HCT116 (cell line): Measurements from ENCODE around the gene BCAP31. TPM values are rescaled to one million over a fixed set of nuclear protein-coding genes. Genes with fewer than 3 reads are reported as not detected.
"Not testable (repeated sequence)": the region's sequence is repeated elsewhere in the genome, so short reads cannot be mapped to it uniquely, and the experiment has no call there.

Experiments
- ATAC-seq: fragments of 200-7000 bp; cut with Tn5 transposase; 2 replicates; pipeline ENCODE4 v1.9.1; 2020; ENCODE audit warnings: mild to moderate bottlenecking, moderate library complexity
- BruUV-seq: library from RNA; stranded (reverse); fragments of 400-500 nt; replicated peaks from 2 replicates; lab custom pipeline; 2021; lab: Mats Ljungman, UMichigan
- CTCF ChIA-PET: fragments of 300-600 bp; sonication (Branson Sonifier 250); formaldehyde crosslinking; loops from one replicate; lab custom pipeline; 2021; ENCODE audit warnings: antibody characterized with exemption; lab: Charles Lee
- POLR2A ChIA-PET: fragments of 300-600, 350-600 bp; sonication (Branson Sonifier 250); formaldehyde crosslinking; loops from one replicate; lab custom pipeline; 2021; ENCODE audit warnings: antibody characterized with exemption; lab: Charles Lee
- RAD21 ChIA-PET, 2 experiments: fragments of 300-600 bp; sonication (Branson Sonifier 250); formaldehyde crosslinking; loops; one replicate each; lab custom pipeline; 2023; ENCODE audit warnings: low total read pairs in 2 of 2; ENCODE audit not compliant: uncharacterized antibody in 2 of 2, unreplicated experiment in 2 of 2, low non-redundant PET in 1 of 2; lab: Charles Lee
- DNase-seq: peaks from one replicate; pipeline ENCODE4 v3.0.0-alpha.2; 2010; ENCODE audit warnings: low read depth, low spot score
- H2AFZ ChIP-seq: fragments of 200-600 bp; shearing (Covaris generic), sonication (generic); 2 replicates; pipeline ENCODE4 v1.6.1; 2017; ENCODE audit warnings: low read depth, mixed run types, mixed read lengths, antibody characterized with exemption, low read length; ENCODE audit not compliant: poor library complexity, severe bottlenecking
- H3K27ac ChIP-seq: 2 replicates; pipeline ENCODE4 v1.5.1; 2012; ENCODE audit warnings: low read depth, low read length
- H3K27me3 ChIP-seq: fragments of 200-600 bp; sonication (generic); 2 replicates; pipeline ENCODE4 v1.6.1; 2016; ENCODE audit warnings: mixed run types, low read length, mixed read lengths; ENCODE audit not compliant: insufficient read depth
- H3K36me3 ChIP-seq, 2 experiments: fragments of 200-500 bp in 1 of 2; fragments of 200-600 bp in 1 of 2; sonication (Bioruptor generic) in 1 of 2; sonication (generic) in 1 of 2; 2 replicates each; pipeline versions ENCODE4 v1.5.1 to v1.6.1; 2014 to 2016; ENCODE audit warnings: low read length in 2 of 2, inconsistent platforms in 1 of 2, mixed read lengths in 1 of 2, mixed run types in 1 of 2; ENCODE audit not compliant: insufficient read depth in 2 of 2, control insufficient read depth in 1 of 2
- H3K4me1 ChIP-seq, 2 experiments: fragments of 200-600 bp in 1 of 2; sonication (generic) in 1 of 2; 2 replicates each; pipeline versions ENCODE4 v1.5.1 to v1.6.1; 2012 to 2017; ENCODE audit warnings: low read length in 2 of 2, inconsistent platforms in 1 of 2, mild to moderate bottlenecking in 1 of 2, mixed read lengths in 1 of 2, mixed run types in 1 of 2, moderate library complexity in 1 of 2; ENCODE audit not compliant: insufficient read depth in 2 of 2, control insufficient read depth in 1 of 2
- H3K4me2 ChIP-seq: fragments of 200-600 bp; sonication (generic); 2 replicates; pipeline ENCODE4 v1.6.1; 2017; ENCODE audit warnings: mixed run types, low read length, mixed read lengths
- H3K4me3 ChIP-seq, 2 experiments: fragments of 200-600 bp in 1 of 2; sonication (generic) in 1 of 2; replicated peaks in 1 of 2; 2 replicates each; pipeline ENCODE4 v1.5.1; 2011 to 2016; ENCODE audit warnings: low read length in 2 of 2, control low read depth in 1 of 2, low read depth in 1 of 2, mild to moderate bottlenecking in 1 of 2, mixed read lengths in 1 of 2, mixed run types in 1 of 2
- H3K79me2 ChIP-seq: fragments of 200-600 bp; sonication (generic); 2 replicates; pipeline ENCODE4 v1.6.1; 2017; ENCODE audit warnings: mild to moderate bottlenecking, mixed run types, low read length, moderate library complexity, mixed read lengths; ENCODE audit not compliant: insufficient read depth
- H3K9ac ChIP-seq: fragments of 200-600 bp; sonication (generic); 2 replicates; pipeline ENCODE4 v1.6.1; 2016; ENCODE audit warnings: low read length, mixed read lengths
- H3K9me2 ChIP-seq: fragments of 200-600 bp; sonication (generic), shearing (Covaris generic); 2 replicates; pipeline ENCODE4 v1.6.1; 2017; ENCODE audit warnings: mixed run types, mild to moderate bottlenecking, moderate library complexity; ENCODE audit not compliant: insufficient read depth
- H3K9me3 ChIP-seq, 2 experiments: fragments of 200-500 bp in 1 of 2; fragments of 200-600 bp in 1 of 2; sonication (Bioruptor generic) in 1 of 2; sonication (generic) in 1 of 2; 2 replicates each; pipeline ENCODE4 v1.6.1; 2014 to 2017; ENCODE audit warnings: low read length in 2 of 2, mixed read lengths in 2 of 2, inconsistent platforms in 1 of 2, low read depth in 1 of 2, mild to moderate bottlenecking in 1 of 2, mixed run types in 1 of 2, moderate library complexity in 1 of 2; ENCODE audit not compliant: control insufficient read depth in 1 of 2, insufficient read depth in 1 of 2
- H4K20me1 ChIP-seq: fragments of 200-600 bp; sonication (generic), shearing (Covaris generic); 2 replicates; pipeline ENCODE4 v1.6.1; 2017; ENCODE audit warnings: mixed run types, mild to moderate bottlenecking, moderate library complexity; ENCODE audit not compliant: insufficient read depth
- CEBPB ChIP-seq: IDR thresholded peaks from 2 replicates; pipeline ENCODE4 v1.6.1; 2012; ENCODE audit warnings: low read depth
- CTCF ChIP-seq, 3 experiments: fragments of 200-600 bp in 1 of 3; sonication (generic) in 1 of 3; IDR thresholded peaks in 2 of 3; conservative IDR thresholded peaks in 1 of 3; 2 replicates each; pipeline ENCODE4 v1.5.1; 2012 to 2017; ENCODE audit warnings: low read depth in 2 of 3, low read length in 2 of 3, antibody characterized with exemption in 1 of 3, borderline replicate concordance in 1 of 3, control low read depth in 1 of 3, mild to moderate bottlenecking in 1 of 3, mixed read lengths in 1 of 3, mixed run types in 1 of 3, moderate library complexity in 1 of 3; ENCODE audit not compliant: insufficient read depth in 1 of 3
- EGR1 ChIP-seq: IDR thresholded peaks from 2 replicates; pipeline ENCODE4 v1.6.1; 2012; ENCODE audit warnings: low read depth
- EZH2 ChIP-seq: fragments of 200-600 bp; sonication (generic); IDR thresholded peaks from 2 replicates; pipeline ENCODE4 v1.6.1; 2017; ENCODE audit warnings: antibody characterized with exemption, mixed run types
- JUND ChIP-seq: IDR thresholded peaks from 2 replicates; pipeline ENCODE4 v1.6.1; 2012
- POLR2A ChIP-seq: IDR thresholded peaks from 2 replicates; pipeline ENCODE4 v1.7.0; 2011; ENCODE audit warnings: borderline replicate concordance; ENCODE audit not compliant: insufficient read depth, insufficient read length; ENCODE audit errors: extremely low read depth
- POLR2AphosphoS5 ChIP-seq: IDR thresholded peaks from 2 replicates; pipeline ENCODE4 v1.6.1; 2011; ENCODE audit warnings: mild to moderate bottlenecking, low read depth, low read length, moderate library complexity
- REST ChIP-seq: IDR thresholded peaks from 2 replicates; pipeline ENCODE4 v1.6.1; 2012; ENCODE audit warnings: low read depth
- SIN3A ChIP-seq: IDR thresholded peaks from 2 replicates; pipeline ENCODE4 v1.6.1; 2012; ENCODE audit warnings: low read depth
- SP1 ChIP-seq: IDR thresholded peaks from 2 replicates; pipeline ENCODE4 v1.6.1; 2012; ENCODE audit warnings: low read depth
- SRF ChIP-seq: IDR thresholded peaks from 2 replicates; pipeline ENCODE4 v1.6.1; 2012; ENCODE audit warnings: low read depth
- YY1 ChIP-seq: IDR thresholded peaks from 2 replicates; pipeline ENCODE4 v1.6.1; 2011; ENCODE audit warnings: low read length, low read depth, moderate library complexity, mild to moderate bottlenecking; ENCODE audit not compliant: insufficient replicate concordance; ENCODE audit errors: extremely low read depth
- ZFX ChIP-seq: fragments of 450-650 bp; IDR thresholded peaks from 2 replicates; pipeline ENCODE4 v1.6.1; 2017
- ZNF274 ChIP-seq: fragments of 200-500 bp; sonication (Bioruptor generic); IDR thresholded peaks from 2 replicates; pipeline ENCODE4 v1.6.1; 2014; ENCODE audit warnings: mild to moderate bottlenecking, low read depth, low read length, inconsistent platforms
- intact Hi-C: fragments of 100-400 bp; cut with micrococcal nuclease; formaldehyde crosslinking; loops from 2 replicates; pipeline ENCODE4 v1.10.0; 2022
- total RNA-seq: library from RNA; stranded (reverse); gene quantifications from one replicate; pipeline ENCODE4 v1.2.1, GENCODE V29; 2021; ENCODE audit not compliant: unreplicated experiment

The BCAP31 gene
- total RNA-seq, 1 experiment from 2014 or later = 185 TPM

GRCh38 chrX:153744210-153745066 lies 20.3 kb upstream of the BCAP31 start:
- no peak overlapping the region for H3K4me3 ChIP-seq
- TF ChIP-seq EGR1 (no peak), CEBPB (no peak), POLR2AphosphoS5 (no peak), EZH2 (no peak), ZFX (no peak), SP1 (no peak), JUND (no peak), SRF (no peak), REST (no peak), POLR2A (no peak), CTCF (IDR thresholded peaks at IDR 0.05 in 2 of 3, conservative IDR thresholded peaks at IDR 0.05 in 1 of 3; ENCODE audit: borderline replicate concordance in 1 of 3, insufficient read depth in 1 of 3, low read depth in 2 of 3, low read length in 2 of 3) (no peak), ZNF274 (no peak), YY1 (no peak), SIN3A (no peak)
- intact Hi-C loops = no loop called here

GRCh38 chrX:153743468-153744209 lies 19.5 kb upstream of the BCAP31 start:
- RAD21 ChIA-PET, intact Hi-C loops, H3K9me2 ChIP-seq, CTCF ChIA-PET, H3K27me3 ChIP-seq, POLR2A ChIA-PET, DNase-seq, H4K20me1 ChIP-seq, BruUV-seq, H3K36me3 ChIP-seq, H3K4me3 ChIP-seq, H3K9me3 ChIP-seq, H3K9ac ChIP-seq, H3K27ac ChIP-seq, H3K79me2 ChIP-seq, H3K4me1 ChIP-seq, H3K4me2 ChIP-seq, ATAC-seq, H2AFZ ChIP-seq: not testable (repeated sequence)

More at GRCh38 chrX:153744210-153745066, 20.3 kb upstream of the BCAP31 start:
- no peak overlapping the region for H2AFZ ChIP-seq
- no peaks in the 10 kb centered on the region for H3K9me3 ChIP-seq
- H3K79me2 ChIP-seq = no peaks in the 10 kb centered on the region
- H3K36me3 ChIP-seq = no peaks in the 10 kb centered on the region
- H3K27me3 ChIP-seq = no peaks in the 10 kb centered on the region
- H4K20me1 ChIP-seq = no peaks in the 10 kb centered on the region
- no peak for ATAC-seq
- CTCF ChIA-PET = no interaction called here
- no peaks in the 10 kb centered on the region for H3K4me1 ChIP-seq
- DNase-seq = no peak
- H3K9ac ChIP-seq = no peak overlapping the region
- H3K27ac ChIP-seq = no peak overlapping the region
- H3K9me2 ChIP-seq = no peaks in the 10 kb centered on the region
- BruUV-seq = no TSS peak
- RAD21 ChIA-PET = no interaction called here
- POLR2A ChIA-PET = no interaction called here
- H3K4me2 ChIP-seq = no peak overlapping the region
